Fibroblast of skin of left quadriceps (primary cell): ENCODE results near the gene CCDC15.
"Not testable (repeated sequence)": the region's sequence is repeated elsewhere in the genome, so short reads cannot be mapped to it uniquely, and the experiment has no call there.

Experiments
- DNase-seq, 2 experiments: peaks; one replicate each; pipeline ENCODE4 v3.0.0-alpha.2; 2013; ENCODE audit warnings: low read depth in 2 of 2

CCDC15 gene

DNA sequence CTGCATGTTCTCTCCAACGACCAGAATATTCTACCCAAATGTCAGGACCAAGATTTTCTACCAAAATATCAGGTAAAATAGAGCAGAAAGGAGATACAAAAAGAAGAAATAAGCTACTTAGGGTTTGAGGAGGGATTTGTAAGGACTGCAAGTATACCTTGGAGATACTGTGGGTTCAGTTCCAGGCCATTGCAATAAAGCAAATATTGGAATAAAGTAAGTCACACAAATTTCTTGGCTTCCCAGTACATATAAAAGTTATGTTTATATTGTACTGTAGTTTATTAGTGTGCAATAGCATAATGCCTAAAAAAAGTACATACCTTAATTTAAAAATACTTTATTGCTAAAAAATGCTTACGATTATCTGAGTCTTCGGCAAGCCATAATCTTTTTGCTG, 34.1 kb downstream of the CCDC15 start:
- no peak for DNase-seq

GRCh38 chr11:125001079-125001778, 47.2 kb downstream of the CCDC15 start:
- no peak for DNase-seq

GRCh38 chr11:125001849-125002248, 47.8 kb downstream of the CCDC15 start:
- DNase-seq: no peak

- DNase-seq: no peak
These were observed 51.5 kb downstream of the CCDC15 start for GRCh38 chr11:125005491-125005890.

- DNase-seq: no peak
These were observed 62.4 kb downstream of the CCDC15 start for GRCh38 chr11:125016413-125016812.

GRCh38 chr11:125020342-125020741, 66.3 kb downstream of the CCDC15 start:
- DNase-seq: no peak

- no peak for DNase-seq
These were observed 68.5 kb downstream of the CCDC15 start for GRCh38 chr11:125022551-125022950.

DNA sequence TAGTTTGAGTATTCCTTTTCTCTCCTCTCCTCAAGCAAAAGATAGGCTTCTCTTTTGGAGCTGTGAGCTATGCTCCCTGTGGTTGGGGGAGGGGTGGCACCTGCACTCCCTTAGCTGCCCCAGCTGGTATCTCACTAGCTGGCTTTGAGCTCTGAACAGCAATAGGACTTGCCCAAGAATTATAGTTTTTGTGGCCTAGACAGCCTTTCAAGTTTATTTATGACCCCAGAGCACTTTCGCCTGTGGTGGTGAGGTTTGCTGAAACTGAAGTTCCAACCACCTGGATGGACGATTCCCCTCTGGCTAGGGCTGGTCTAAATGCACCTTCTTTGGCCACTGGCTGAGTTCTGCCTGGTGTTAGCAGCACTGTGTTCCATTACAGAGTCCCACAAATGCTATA, 72.0 kb downstream of the CCDC15 start:
- no peak for DNase-seq

GRCh38 chr11:125029431-125029830, 75.4 kb downstream of the CCDC15 start:
- DNase-seq: not testable (repeated sequence)

- DNase-seq: peak; percentile 59
These were observed 82.9 kb downstream of the CCDC15 start for GRCh38 chr11:125036933-125037332.

DNA sequence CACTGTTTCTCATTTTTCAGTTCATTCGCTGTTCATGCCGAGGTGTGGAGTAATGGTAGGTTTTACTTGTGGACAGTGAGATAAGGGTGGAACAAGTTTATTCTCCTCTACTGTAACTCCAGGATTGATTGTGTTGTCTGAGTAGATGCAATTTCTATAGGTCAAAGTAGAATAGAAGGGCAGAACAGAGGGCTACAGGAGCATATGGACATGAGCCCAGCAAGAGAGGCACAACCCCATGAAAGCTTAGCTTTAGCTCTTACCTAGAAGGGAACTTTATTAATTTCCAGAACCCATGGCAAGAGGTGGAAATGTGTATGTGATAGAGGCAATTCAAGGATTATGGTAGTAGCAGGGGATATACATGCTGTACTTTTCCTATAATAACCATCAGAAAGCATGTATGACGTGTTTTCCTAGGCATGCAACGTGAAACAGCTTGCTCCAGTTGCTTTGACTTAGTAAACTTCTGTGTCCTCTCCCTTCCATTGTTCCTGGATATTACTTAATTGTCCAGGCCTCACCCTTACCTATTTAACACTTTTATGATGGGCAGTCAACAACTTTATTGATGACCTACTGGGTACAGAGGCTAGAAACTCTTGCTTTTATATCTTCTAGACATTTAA, 95.3 kb downstream of the CCDC15 start:
- DNase-seq: no peak

- no peak for DNase-seq
These were observed 98.0 kb downstream of the CCDC15 start for GRCh38 chr11:125052047-125052446.

DNA sequence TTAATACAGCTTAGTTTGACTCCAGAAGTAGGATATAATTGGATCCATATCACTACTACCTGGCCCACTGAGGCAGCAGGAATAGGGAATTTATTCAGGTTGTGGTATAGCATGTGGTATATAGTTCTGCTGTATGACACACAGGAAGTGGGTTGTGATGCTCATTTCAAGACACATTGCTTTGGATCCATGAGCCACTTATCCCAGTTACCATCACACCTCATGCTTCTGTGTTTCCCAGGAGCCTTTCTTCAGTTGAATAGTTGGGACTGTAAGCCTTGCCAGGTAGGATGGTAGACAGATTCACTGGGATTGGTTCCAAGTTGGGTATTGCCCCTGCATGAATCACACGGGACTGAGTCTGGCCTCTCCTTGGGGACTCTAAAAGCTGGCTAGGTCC, 99.2 kb downstream of the CCDC15 start:
- DNase-seq: no peak

DNA sequence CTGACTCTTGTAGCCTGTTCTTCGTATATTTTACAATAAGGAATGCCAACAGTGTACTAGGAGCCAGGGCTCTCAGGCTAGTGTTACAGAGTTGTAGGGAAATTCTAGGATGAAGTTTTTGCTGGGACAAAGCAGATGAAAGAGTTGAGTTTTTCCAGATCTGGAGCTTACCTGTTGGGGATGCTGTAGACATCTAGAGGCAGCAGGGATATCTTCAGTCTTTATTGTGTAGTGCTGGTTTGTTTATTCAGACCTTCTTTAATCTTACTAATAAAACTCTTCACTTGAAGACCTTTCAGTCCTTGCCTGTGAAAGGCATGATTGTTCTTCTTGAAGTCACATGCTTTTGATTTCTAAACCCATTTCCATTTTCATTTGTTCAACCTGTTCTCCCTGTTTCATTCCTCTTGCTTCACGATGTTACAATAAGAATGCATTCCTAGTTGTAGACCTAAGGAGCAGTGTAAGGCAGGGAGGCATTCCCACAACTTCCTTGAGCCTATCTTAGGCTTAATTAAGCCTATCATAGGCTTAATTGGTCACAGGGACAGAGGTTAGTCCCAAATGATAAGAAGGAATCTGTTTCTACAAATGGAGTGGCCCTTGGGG, 101.2 kb downstream of the CCDC15 start:
- no peak for DNase-seq

GRCh38 chr11:125056111-125056510, 102.1 kb downstream of the CCDC15 start:
- DNase-seq: not testable (repeated sequence)

- DNase-seq: no peak
These were observed 103.1 kb downstream of the CCDC15 start for GRCh38 chr11:125056931-125057692.

- DNase-seq: no peak
These were observed 103.7 kb downstream of the CCDC15 start for GRCh38 chr11:125057693-125058016.

GRCh38 chr11:125061281-125061680, 107.3 kb downstream of the CCDC15 start:
- no peak for DNase-seq

DNA sequence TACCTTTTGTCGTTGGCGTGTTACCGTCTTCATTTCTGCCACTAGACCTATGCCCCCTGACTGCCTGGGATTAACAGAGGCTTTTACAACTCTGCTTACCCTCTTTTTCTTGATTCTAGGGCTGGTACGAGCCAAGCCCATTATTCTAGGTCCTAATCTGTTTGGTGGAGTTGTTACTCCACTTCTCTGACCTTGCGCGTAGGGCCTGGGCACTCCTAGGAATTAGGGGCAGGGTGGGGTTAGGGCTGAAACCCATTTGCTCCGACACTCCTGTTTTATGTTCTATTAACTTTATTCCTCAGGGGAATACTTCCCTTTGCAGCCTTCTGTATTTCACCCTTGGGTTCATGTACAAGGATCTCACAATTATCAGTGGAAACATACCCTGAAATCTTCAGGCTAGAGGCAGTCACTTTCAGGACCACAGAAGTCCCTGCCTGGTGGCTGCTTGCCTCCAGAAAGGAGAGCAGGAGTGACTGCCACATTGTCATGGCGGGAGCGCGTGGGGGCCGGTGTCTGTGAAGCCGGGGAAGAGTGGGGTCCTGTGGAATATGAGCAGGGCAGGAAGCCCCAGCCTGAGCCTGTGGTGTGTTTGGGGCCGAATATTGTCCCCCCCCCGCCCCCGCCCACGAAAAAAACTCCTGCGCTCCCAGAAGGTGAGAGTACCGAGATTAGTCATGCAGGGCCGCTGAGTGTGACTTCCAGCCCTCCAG, 108.4 kb downstream of the CCDC15 start:
- no peak for DNase-seq

DNA sequence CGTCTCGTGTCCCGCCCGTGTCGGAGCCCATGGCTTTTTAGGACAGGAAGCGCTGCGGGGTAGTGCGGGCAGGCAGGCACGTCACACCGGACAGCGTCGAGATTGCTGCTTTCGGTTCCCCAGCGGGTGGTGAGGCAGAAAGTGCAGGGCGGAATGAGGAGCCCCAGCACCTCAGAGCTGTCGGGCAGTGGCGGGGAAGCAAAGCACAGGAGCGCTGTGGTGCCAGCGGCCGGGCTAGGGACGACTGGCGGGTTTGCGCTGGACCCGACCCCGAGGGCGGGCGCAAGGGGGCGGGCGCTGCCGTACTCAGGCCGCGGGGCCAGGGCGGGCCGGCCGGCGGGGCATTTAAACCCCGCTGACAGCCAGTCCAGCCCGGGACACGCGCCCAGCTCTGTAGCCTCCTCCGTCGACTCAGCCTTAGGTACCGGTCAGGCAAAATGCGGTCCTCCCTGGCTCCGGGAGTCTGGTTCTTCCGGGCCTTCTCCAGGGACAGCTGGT, 109.0 kb downstream of the CCDC15 start, which contains the start of gene SLC37A2:
Gene SLC37A2 (plus strand): TSS at position 375 of the 498 bp plus-strand sequence. CDS start 63 bp downstream, at position 438.
- DNase-seq: no peak

- no peak for DNase-seq
These were observed 109.5 kb downstream of the CCDC15 start for GRCh38 chr11:125063429-125064043.
